GM21390 (cell line): ENCODE data around the gene MFSD2A.
"Not testable (repeated sequence)": the region's sequence is repeated elsewhere in the genome, so short reads cannot be mapped to it uniquely, and the experiment has no call there.

ENCODE experiments used
- ATAC-seq: cut with Tn5 transposase; IDR thresholded peaks from one replicate; pipeline ENCODE4 v1.9.1; 2021; ENCODE audit not compliant: unreplicated experiment

The MFSD2A gene

DNA sequence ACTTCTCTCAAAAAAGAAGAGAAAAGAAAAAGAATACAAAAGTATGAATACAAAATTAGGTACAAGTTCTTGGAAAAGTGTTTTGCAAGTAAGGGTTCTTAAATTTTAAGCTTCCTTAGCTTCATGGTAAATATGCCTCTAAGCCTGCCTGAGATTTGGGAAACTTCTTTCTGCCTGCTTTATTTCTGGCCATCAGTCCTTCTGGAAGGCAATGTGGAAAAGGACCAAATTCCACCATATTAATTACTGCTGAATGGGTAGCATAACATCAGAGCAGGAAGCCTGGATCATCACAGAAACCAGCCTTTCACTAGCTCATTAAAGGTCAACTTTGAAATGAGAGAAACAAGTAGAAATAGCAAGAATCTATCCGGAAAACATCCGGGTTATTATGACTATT lies 46.5 kb downstream of the MFSD2A start:
- no peak for ATAC-seq

DNA sequence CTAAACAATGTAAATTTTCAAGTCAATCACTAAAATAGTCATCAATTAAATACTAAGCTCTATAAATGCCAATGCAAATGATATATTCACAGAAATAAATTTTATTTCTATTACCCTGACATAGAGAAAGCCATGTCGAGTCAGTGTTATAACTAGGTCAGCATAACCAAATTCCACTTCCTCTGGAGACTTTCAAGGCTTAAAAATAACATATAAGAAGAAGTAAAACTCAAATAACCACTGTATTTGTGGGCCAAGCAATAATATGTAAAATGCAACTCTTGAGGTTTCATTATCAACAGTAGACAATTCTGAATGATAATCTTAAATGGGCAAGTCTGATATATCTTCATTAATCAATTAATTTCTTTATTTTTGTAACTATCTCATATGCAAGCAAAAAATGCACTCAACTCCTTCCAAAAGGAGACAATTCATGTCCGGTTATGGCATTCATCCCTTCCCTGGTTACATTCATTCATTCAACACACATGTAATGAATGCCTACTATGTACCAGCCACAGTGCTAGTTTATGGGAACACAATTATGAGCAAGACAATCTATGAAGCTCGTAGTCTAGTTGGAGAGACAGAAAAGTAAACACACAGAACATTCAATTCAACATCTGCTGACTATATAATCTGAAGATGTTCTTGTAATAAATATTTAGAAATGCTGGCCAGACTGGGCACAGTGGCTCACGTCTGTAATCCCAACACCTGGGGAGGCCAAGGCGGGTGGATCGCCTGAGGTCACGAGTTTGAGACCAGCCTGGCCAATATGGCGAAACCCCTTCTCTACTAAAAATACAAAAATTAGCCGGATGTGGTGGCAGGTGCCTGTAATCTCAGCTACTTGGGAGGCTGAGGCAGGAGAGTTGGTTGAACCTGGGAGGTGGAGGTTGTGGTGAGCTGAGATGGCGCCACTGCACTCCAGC lies 48.5 kb downstream of the MFSD2A start:
- peak; percentile 78 for ATAC-seq

- ATAC-seq, result no peak
Measured at GRCh38 chr1:40004857-40005256, 49.9 kb downstream of the MFSD2A start.

DNA sequence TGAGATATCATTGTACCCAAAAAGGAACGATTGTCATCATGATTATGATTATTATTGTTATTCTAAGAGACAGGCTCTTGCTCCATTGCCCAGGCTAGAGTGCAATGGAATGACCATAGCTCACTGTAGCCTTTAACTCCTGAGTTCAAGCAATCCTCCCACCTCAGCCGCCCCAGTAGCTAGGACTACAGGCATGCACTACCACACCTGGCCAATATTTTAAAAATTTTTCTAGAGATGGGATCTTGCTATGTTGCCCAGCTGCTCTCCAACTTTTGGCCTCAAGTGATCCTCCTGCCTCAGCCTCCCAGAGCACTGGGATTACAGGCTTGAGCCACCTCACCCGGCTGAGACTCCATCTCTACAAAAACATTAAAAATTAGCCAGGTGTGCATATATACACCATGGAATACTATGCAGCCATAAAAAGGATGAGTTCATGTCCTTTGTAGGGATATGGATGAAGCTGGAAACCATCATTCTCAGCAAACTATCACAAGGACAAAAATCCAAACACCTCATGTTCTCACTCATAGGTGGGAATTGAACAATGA lies 52.6 kb downstream of the MFSD2A start:
- ATAC-seq, result not testable (repeated sequence)

- ATAC-seq, result no peak
Measured at GRCh38 chr1:40011198-40011597, 56.3 kb downstream of the MFSD2A start.

GRCh38 chr1:40014253-40014706 lies 59.3 kb downstream of the MFSD2A start:
- no peak for ATAC-seq

DNA sequence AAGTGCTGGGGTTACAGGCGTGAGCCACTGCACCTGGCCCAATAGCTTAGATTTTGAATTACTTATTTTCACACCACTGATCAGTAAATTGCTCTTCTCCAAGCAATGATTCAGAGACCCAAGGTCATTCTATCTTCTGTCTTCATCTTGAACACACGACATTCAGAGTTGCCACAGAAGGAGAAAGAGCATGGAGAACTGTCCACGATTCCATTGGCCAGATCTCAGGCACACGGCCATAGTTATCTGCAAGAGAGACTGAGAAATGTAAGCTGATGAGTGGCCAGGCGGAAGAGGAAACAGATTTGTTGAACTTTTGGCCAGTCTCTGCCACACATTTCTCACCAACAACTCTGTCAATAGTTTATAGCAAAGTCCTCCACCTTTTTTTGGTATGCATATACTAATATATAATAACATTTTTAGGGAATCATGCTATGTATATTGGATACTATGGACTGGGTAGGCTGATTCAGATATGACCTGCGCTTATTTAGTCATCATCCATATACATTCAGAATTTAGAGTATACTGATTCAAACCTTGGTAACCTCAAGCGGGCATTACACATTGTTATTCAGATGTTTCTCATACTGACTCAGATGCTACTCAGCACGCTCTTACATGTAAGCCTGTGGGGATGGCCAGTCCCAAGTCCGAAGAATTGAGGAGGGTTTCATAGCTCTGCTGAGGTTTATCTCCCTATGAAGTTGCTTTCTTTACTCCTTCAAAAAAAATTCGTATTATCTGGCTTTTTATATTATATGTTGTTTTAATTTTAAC lies 60.1 kb downstream of the MFSD2A start:
- no peak for ATAC-seq

GRCh38 chr1:40017951-40018575 lies 63.1 kb downstream of the MFSD2A start:
- no peak for ATAC-seq
